ENCODE results near the gene NKX6-1.

DNA sequence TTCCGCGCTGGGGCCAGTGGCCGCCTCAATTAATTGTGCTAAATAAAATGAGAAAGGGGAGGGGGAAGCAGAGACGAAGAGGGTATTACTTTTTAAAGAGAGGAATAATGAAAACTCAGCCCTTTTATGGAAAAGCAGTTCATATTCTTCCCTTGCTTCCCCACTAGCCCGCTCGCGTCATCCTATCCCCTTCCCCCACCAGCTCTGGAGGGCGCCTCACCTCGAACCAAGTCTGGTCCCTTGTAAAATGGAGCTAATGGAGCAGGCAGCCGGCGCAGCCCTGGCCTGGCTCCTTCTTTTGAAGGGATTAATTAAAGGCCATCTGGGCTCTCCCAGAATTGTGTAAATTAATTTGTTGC, 511 bp upstream of the NKX6-1 start:
- TF ChIP-seq, protein P1, sequence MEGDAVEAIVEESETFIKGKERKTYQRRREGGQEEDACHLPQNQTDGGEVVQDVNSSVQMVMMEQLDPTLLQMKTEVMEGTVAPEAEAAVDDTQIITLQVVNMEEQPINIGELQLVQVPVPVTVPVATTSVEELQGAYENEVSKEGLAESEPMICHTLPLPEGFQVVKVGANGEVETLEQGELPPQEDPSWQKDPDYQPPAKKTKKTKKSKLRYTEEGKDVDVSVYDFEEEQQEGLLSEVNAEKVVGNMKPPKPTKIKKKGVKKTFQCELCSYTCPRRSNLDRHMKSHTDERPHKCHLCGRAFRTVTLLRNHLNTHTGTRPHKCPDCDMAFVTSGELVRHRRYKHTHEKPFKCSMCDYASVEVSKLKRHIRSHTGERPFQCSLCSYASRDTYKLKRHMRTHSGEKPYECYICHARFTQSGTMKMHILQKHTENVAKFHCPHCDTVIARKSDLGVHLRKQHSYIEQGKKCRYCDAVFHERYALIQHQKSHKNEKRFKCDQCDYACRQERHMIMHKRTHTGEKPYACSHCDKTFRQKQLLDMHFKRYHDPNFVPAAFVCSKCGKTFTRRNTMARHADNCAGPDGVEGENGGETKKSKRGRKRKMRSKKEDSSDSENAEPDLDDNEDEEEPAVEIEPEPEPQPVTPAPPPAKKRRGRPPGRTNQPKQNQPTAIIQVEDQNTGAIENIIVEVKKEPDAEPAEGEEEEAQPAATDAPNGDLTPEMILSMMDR (IDR thresholded peaks at IDR 0.05): no peak
- no peak for TF ChIP-seq POLR2A (IDR thresholded peaks at IDR 0.05)
